Pancreas (tissue), 10 donors: Measurements from ENCODE around the gene TRIO. TPM values are rescaled to one million over a fixed set of nuclear protein-coding genes. Genes with fewer than 3 reads are reported as not detected.

Experiments
- ATAC-seq, 4 donors: fragments of 200-7000 bp; cut with Tn5 transposase; one replicate each; pipeline versions ENCODE4 v1.8.0 to v1.9.1; 2020; ENCODE audit warnings: mild to moderate bottlenecking in 4 of 4, moderate library complexity in 4 of 4
- DNase-seq, 6 donors: peaks; one replicate each; pipeline ENCODE4 v3.0.0-alpha.2; 2020
- FAIRE-seq: peaks from 2 replicates; lab custom pipeline; 2012; peaks lifted over from hg19 to GRCh38; lab: Jason Lieb, UNC
- H3K27ac ChIP-seq, 4 donors: fragments of 200-600 bp; sonication (generic); 1 replicate in 3 of 4; 2 replicates in 1 of 4; pipeline versions ENCODE4 v1.5.0 to v1.8.0; 2020
- H3K27me3 ChIP-seq, 4 donors: fragments of 200-600 bp; one replicate each; pipeline ENCODE4 v1.8.0; 2021
- H3K36me3 ChIP-seq, 3 donors: fragments of 200-600 bp; sonication (generic) in 1 of 3; one replicate each; pipeline versions ENCODE4 v1.5.0 to v1.8.0; 2020 to 2021
- H3K4me1 ChIP-seq, 3 donors: fragments of 200-600 bp; one replicate each; pipeline ENCODE4 v1.8.0; 2021
- H3K4me3 ChIP-seq, 4 donors: fragments of 200-600 bp; sonication (generic) in 2 of 4; one replicate each; pipeline versions ENCODE4 v1.5.0 to v1.8.0; 2020 to 2021
- H3K9me3 ChIP-seq, 4 donors: fragments of 200-600 bp; one replicate each; pipeline ENCODE4 v1.8.0; 2021
- WGBS, 2 donors: extraction: QIAGEN DNeasy Blood & Tissue Kit; methylation state at CpG; one replicate each; pipeline ENCODE4 v1.1.7; 2013; 5-methylcytosine and 5-hydroxymethylcytosine counted together
- intact Hi-C, 3 donors: fragments of 100-400 bp; cut with DNase I; formaldehyde crosslinking; loops; one replicate each; pipeline versions ENCODE4 v1.11.1 to v1.14.2; 2022
- polyA plus RNA-seq, 2 donors: library from polyadenylated mRNA; stranded (reverse); fragments of 200-250 nt; gene quantifications; one replicate each; pipeline ENCODE4 v1.2.3, GENCODE V29; 2013
- total RNA-seq, 6 donors: library from RNA; stranded (reverse); fragmentation: NEBNext Ultra II Directional in 4 of 6; extraction: Animal tissue kit (Norgen Biotek cat#: 25700) in 4 of 6; gene quantifications; one replicate each; pipeline versions ENCODE4 v1.2.1 to v1.2.4, GENCODE V29; 2021 to 2023
- TF ChIP-seq, protein P1 (sequence below), 4 donors: fragments of 200-600 bp; sonication (generic) in 3 of 4; IDR thresholded peaks; one replicate each; pipeline versions ENCODE4 v1.5.0 to v1.8.0; 2021; ENCODE audit warnings: antibody characterized with exemption in 4 of 4
- donor health status: healthy with polysubstance abuse.
- donor health status: DM: no; HTN: no; CAD: no; lungs with moderate emphysema.
- donor health status: DM: no; HTN: no; CAD: no.
- donor health status: control.
- donor health status: control.
- donor health status: Bipolar disorder and iron deficiency.
- donor health status: DM: yes; HTN: yes; CAD: no.
- donor health status: DM: no; HTN: no; CAD: no.
- donor health status: DM: no; HTN: no; CAD: no.
- donor health status: DM: yes; HTN: yes; CAD: no.

The TRIO gene
- total and polyA plus RNA-seq, 8 donors = 27.3 to 82.5 (median 38.3) TPM

DNA sequence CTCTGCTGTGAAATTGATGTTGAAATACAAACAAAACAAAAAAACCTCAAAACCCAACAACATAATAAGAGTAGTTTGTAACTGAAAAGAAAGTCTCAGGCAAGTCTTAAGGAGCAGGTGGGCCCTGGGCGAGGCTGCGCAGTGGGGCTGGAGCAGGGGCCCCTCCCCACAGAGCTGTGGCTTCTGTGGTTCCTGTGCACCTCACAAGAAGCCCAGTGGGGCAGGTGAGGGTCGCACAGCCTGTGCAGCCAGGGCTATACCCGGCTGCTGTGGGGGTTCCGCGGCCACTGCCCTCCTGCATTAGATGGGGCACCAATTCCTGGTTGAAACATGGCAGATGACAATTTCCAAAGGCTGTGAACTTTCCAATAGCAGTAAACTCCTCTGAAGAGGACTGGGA lies 75.3 kb downstream of the TRIO start:
- H3K27ac ChIP-seq = no peak overlapping the region
- DNase-seq (no peak), ATAC-seq (no peak), FAIRE-seq (no peak)
- 85 to 91% methylated on average over 6 of the region's 6 CpGs for WGBS, 2 donors
- no peaks in the 10 kb centered on the region for H3K36me3 ChIP-seq
- H3K4me1 ChIP-seq = peaks cover 0 to 11% (median 6%) of the 10 kb centered on the region in 3 donors
- TF ChIP-seq, protein P1, sequence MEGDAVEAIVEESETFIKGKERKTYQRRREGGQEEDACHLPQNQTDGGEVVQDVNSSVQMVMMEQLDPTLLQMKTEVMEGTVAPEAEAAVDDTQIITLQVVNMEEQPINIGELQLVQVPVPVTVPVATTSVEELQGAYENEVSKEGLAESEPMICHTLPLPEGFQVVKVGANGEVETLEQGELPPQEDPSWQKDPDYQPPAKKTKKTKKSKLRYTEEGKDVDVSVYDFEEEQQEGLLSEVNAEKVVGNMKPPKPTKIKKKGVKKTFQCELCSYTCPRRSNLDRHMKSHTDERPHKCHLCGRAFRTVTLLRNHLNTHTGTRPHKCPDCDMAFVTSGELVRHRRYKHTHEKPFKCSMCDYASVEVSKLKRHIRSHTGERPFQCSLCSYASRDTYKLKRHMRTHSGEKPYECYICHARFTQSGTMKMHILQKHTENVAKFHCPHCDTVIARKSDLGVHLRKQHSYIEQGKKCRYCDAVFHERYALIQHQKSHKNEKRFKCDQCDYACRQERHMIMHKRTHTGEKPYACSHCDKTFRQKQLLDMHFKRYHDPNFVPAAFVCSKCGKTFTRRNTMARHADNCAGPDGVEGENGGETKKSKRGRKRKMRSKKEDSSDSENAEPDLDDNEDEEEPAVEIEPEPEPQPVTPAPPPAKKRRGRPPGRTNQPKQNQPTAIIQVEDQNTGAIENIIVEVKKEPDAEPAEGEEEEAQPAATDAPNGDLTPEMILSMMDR (IDR thresholded peaks at IDR 0.05) = no peak
- no peak overlapping the region for H3K4me3 ChIP-seq
- no peaks in the 10 kb centered on the region for H3K9me3 ChIP-seq
- no peaks in the 10 kb centered on the region for H3K27me3 ChIP-seq
- intact Hi-C loops = no loop called here

DNA sequence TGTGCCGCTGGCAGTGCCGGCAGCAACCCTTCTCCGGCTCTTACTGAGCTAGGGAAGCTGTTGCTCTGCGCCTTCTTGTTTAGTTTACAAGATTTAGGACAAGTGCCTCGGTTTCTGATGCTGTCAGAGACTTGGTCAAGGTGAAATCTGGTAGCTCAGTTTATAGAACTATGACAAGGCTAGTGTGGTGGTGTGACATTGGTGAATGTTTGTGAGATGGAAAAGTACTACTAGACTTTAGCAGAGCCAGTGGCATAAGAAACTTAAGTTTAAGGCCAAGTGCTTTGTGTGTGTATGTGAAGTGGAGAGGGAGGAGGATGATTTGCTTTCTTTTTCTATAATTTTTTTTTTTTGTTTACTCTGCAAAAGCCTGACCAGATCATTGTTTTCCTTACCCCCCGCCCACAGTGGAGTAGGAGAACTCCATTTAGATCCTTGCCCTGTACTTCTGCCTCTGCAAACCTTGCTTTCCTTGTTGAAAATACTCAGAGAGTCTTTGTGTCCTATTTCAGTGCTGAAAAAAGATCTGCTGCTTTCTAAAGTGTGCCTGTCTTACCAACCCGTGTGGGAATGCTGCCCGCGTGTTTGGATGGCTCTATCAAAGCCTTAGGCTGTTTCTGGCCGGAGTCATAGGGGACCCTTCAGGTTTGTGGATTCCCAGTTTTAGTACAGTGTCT lies 75.9 kb downstream of the TRIO start:
- Histone ChIP-seq H3K4me1 (peaks cover 0 to 11% (median 5%) of the 10 kb centered on the region in 3 donors), H3K4me3 (no peak overlapping the region), H3K36me3 (no peaks in the 10 kb centered on the region), H3K9me3 (no peaks in the 10 kb centered on the region), H3K27ac (no peak overlapping the region), H3K27me3 (no peaks in the 10 kb centered on the region)
- no peak for DNase-seq
- intact Hi-C loops = no loop called here
- peak in 2 of 4 donors; percentile 8 to 25 for ATAC-seq
- 81 to 86% methylated on average over 10 of the region's 10 CpGs for WGBS, 2 donors
- no peak for FAIRE-seq
- TF ChIP-seq, protein P1 (IDR thresholded peaks at IDR 0.05) = no peak

DNA sequence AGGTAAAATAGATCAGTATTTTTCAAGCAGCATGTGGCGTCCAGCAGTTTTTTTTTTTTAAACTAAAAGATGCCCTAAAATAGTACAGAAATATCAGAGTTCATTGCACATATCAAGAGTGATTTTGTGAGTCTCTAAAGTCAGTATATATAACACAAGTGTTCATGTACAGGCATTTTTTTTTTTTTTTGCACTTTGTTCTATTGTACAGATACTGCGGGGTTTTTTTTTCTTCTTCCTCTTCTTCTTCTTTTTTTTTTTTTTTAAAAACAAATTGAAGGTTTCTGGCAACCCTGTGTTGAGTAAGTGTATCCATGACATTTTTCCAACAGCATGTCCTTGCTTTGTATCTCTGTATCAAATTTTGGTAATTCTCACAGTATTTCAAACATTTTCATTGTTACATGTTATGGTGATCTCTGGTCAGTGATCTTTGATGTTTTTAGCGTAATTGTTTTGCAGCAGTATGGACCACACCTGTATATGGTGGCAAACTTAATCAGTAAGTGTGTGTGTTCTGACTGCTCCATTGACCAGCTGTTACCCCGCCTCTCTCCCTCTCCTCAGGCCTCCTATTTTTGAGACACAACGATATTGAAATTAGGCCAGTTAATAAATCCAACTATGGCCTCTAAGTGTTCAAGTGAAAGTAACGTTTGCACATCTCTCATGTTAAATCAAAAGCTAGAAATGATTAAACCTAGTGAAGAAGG lies 76.8 kb downstream of the TRIO start:
- Histone ChIP-seq H3K4me1 (peaks cover 0 to 11% (median 5%) of the 10 kb centered on the region in 3 donors), H3K4me3 (no peak overlapping the region), H3K27ac (peak overlapping the region in 1 of 4 donors; percentile 20), H3K9me3 (no peaks in the 10 kb centered on the region), H3K27me3 (no peaks in the 10 kb centered on the region), H3K36me3 (no peaks in the 10 kb centered on the region)
- intact Hi-C loops = no loop called here
- no peak for DNase-seq
- TF ChIP-seq, protein P1 (IDR thresholded peaks at IDR 0.05) = no peak
- WGBS, 2 donors = 67 to 72% methylated on average over 6 of the region's 6 CpGs
- peak in 2 of 4 donors; percentile 20 to 23 for ATAC-seq
- no peak for FAIRE-seq

DNA sequence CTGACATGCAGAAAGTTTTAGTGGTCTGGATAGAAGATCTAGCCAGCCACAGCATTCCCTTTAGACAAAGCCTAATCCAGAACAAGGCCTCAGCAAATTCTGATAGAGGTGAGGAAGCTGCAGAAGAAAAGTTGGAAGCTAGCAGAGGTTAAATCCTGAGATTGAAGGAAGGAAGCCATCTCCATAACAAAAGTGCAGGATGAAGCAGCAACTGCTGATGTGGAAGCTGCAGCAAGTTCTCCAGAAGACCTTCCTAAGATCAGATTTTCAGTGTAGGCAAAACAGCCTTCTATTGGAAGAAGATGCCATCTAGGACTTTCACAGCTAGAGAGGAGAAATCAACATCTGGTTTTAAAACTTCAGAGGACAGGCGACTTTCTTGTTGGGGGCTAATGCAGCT lies 77.5 kb downstream of the TRIO start:
- TF ChIP-seq, protein P1 (IDR thresholded peaks at IDR 0.05) = no peak
- ATAC-seq (no peak), FAIRE-seq (no peak), DNase-seq (no peak)
- WGBS, 2 donors = 91 to 96% methylated on average over 1 of the region's 1 CpG
- Histone ChIP-seq H3K27ac (peak overlapping the region in 1 of 4 donors; percentile 20), H3K4me1 (peaks cover 0 to 11% (median 5%) of the 10 kb centered on the region in 3 donors), H3K36me3 (no peaks in the 10 kb centered on the region), H3K4me3 (no peak overlapping the region), H3K27me3 (no peaks in the 10 kb centered on the region), H3K9me3 (no peaks in the 10 kb centered on the region)
- intact Hi-C loops = no loop called here

DNA sequence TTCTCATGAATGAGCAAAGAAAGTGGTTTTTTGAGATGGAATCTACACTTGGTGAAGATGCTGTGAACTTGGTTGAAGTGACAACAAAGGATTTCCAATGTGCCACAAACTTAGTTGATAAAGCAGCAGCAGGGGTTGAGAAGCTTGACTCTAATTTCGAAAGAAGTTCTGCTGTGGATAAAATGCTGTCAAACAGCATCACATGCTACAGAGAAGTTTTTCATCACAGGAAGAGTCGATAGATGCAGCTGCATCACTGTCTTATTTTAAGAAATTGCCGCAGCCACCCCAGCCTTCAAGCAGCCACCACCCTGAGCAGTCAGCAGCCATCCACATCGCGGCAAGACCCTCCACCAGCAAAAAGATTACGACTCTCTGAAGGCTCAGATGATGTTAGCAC lies 78.6 kb downstream of the TRIO start:
- FAIRE-seq = no peak
- H3K27me3 ChIP-seq = no peaks in the 10 kb centered on the region
- H3K4me3 ChIP-seq = no peak overlapping the region
- DNase-seq = no peak
- WGBS, 2 donors = 88 to 89% methylated on average over 6 of the region's 6 CpGs
- TF ChIP-seq, protein P1 (IDR thresholded peaks at IDR 0.05) = no peak
- H3K27ac ChIP-seq = no peak overlapping the region
- H3K36me3 ChIP-seq = no peaks in the 10 kb centered on the region
- intact Hi-C loops = no loop called here
- H3K9me3 ChIP-seq = no peaks in the 10 kb centered on the region
- ATAC-seq = no peak
- peaks cover 0 to 11% (median 5%) of the 10 kb centered on the region in 3 donors for H3K4me1 ChIP-seq
